Loucy (cell line): ENCODE measurements around the gene MYBBP1A.

Experiments used
- H2AFZ ChIP-seq: fragments of 200-600 bp; sonication (generic); 2 replicates; pipeline ENCODE4 v1.6.0; 2016; ENCODE audit warnings: antibody characterized with exemption, mild to moderate bottlenecking, low read length, moderate library complexity
- H3F3A ChIP-seq: fragments of 200-600 bp; 2 replicates; pipeline ENCODE4 v1.6.0; 2016; ENCODE audit warnings: antibody characterized with exemption, low read depth, mild to moderate bottlenecking
- H3K27me3 ChIP-seq: fragments of 200-600 bp; sonication (generic); 2 replicates; pipeline ENCODE4 v1.6.1; 2014; ENCODE audit warnings: low read length, mild to moderate bottlenecking; ENCODE audit not compliant: insufficient read depth, poor library complexity, severe bottlenecking
- H3K36me3 ChIP-seq: fragments of 200-600 bp; sonication (generic); 2 replicates; pipeline ENCODE4 v1.6.1; 2016; ENCODE audit warnings: low read length; ENCODE audit not compliant: insufficient read depth
- H3K4me1 ChIP-seq: fragments of 200-600 bp; sonication (generic); 2 replicates; pipeline ENCODE4 v1.5.1; 2014; ENCODE audit warnings: low read length, mild to moderate bottlenecking; ENCODE audit not compliant: insufficient read depth, poor library complexity, severe bottlenecking
- H3K4me2 ChIP-seq: fragments of 200-600 bp; sonication (generic); 2 replicates; pipeline ENCODE4 v1.6.0; 2014; ENCODE audit warnings: antibody characterized with exemption, low read length, low read depth, mild to moderate bottlenecking; ENCODE audit not compliant: poor library complexity, severe bottlenecking
- H3K4me3 ChIP-seq: fragments of 200-600 bp; sonication (generic); 2 replicates; pipeline ENCODE4 v1.5.1; 2014; ENCODE audit warnings: low read length, mild to moderate bottlenecking, mixed read lengths; ENCODE audit not compliant: poor library complexity, severe bottlenecking
- H3K79me2 ChIP-seq: fragments of 200-600 bp; sonication (generic); 2 replicates; pipeline ENCODE4 v1.6.1; 2014; ENCODE audit warnings: low read length; ENCODE audit not compliant: insufficient read depth
- H3K9ac ChIP-seq: fragments of 200-600 bp; sonication (generic); 2 replicates; pipeline ENCODE4 v1.6.0; 2014; ENCODE audit warnings: mild to moderate bottlenecking, low read depth, low read length, moderate library complexity; ENCODE audit not compliant: poor library complexity, severe bottlenecking
- H3K9me2 ChIP-seq: fragments of 200-600 bp; sonication (generic); replicated peaks from 2 replicates; pipeline ENCODE4 v1.6.1; 2016; ENCODE audit warnings: low read depth, low read length, mixed read lengths
- H3K9me3 ChIP-seq: fragments of 200-600 bp; sonication (generic); 2 replicates; pipeline ENCODE4 v1.6.1; 2014; ENCODE audit warnings: mild to moderate bottlenecking, antibody characterized with exemption, low read length, low read depth; ENCODE audit not compliant: insufficient read depth
- H4K20me1 ChIP-seq: fragments of 200-600 bp; sonication (generic); 2 replicates; pipeline ENCODE4 v1.6.0; 2014; ENCODE audit warnings: antibody characterized with exemption, low read length, mild to moderate bottlenecking; ENCODE audit not compliant: insufficient read depth, poor library complexity, severe bottlenecking
- EZH2phosphoT487 ChIP-seq: fragments of 200-600 bp; IDR thresholded peaks from 2 replicates; pipeline ENCODE4 v1.6.1; 2018; ENCODE audit warnings: antibody characterized with exemption, mild to moderate bottlenecking, moderate library complexity, borderline replicate concordance
- TF ChIP-seq, protein P1 (sequence below): fragments of 200-600 bp; sonication (generic); conservative IDR thresholded peaks from 2 replicates; pipeline ENCODE4 v1.5.1; 2014; ENCODE audit warnings: mild to moderate bottlenecking, antibody characterized with exemption, low read length

MYBBP1A gene

DNA sequence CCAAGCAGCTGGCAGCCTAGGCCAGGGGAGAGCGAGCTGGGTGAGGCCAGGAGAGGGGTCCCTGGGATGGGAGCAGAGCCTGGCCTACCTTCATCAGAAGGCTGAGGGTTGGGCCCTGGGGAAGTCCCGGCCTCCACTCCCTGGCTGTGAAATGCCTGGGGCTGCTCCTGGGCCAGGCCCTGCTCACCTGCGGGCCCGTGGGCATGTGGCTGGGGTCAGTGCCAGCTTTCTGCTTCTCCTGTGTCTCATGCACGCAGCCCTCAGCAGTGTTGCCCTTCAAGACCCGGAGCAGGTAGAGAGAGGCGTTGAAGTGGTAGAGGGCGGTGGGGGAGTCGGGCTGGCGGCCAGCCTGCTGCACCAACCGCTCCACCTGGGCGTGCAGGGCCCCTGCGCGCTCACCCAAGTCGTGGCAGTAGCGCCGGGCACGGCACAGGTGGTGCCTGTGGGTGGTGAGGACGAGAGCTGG is 12.4 kb downstream of the MYBBP1A start:
- H3K9ac ChIP-seq: no peak overlapping the region
- no peak overlapping the region for H2AFZ ChIP-seq
- H3F3A ChIP-seq: no peaks in the 10 kb centered on the region
- no peak overlapping the region for H3K4me2 ChIP-seq
- TF ChIP-seq EZH2phosphoT487: no peak
- TF ChIP-seq, protein P1, sequence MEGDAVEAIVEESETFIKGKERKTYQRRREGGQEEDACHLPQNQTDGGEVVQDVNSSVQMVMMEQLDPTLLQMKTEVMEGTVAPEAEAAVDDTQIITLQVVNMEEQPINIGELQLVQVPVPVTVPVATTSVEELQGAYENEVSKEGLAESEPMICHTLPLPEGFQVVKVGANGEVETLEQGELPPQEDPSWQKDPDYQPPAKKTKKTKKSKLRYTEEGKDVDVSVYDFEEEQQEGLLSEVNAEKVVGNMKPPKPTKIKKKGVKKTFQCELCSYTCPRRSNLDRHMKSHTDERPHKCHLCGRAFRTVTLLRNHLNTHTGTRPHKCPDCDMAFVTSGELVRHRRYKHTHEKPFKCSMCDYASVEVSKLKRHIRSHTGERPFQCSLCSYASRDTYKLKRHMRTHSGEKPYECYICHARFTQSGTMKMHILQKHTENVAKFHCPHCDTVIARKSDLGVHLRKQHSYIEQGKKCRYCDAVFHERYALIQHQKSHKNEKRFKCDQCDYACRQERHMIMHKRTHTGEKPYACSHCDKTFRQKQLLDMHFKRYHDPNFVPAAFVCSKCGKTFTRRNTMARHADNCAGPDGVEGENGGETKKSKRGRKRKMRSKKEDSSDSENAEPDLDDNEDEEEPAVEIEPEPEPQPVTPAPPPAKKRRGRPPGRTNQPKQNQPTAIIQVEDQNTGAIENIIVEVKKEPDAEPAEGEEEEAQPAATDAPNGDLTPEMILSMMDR: no peak
- peaks cover 14% of the 10 kb centered on the region; the same call in 1 of the 2 replicates for H3K36me3 ChIP-seq
- H3K4me1 ChIP-seq: no peaks in the 10 kb centered on the region
- no peaks in the 10 kb centered on the region for H3K27me3 ChIP-seq
- no peaks in the 10 kb centered on the region for H3K9me3 ChIP-seq
- no peak overlapping the region for H3K4me3 ChIP-seq
- H3K9me2 ChIP-seq: no peaks in the 10 kb centered on the region
- no peaks in the 10 kb centered on the region for H3K79me2 ChIP-seq
- H4K20me1 ChIP-seq: no peaks in the 10 kb centered on the region

DNA sequence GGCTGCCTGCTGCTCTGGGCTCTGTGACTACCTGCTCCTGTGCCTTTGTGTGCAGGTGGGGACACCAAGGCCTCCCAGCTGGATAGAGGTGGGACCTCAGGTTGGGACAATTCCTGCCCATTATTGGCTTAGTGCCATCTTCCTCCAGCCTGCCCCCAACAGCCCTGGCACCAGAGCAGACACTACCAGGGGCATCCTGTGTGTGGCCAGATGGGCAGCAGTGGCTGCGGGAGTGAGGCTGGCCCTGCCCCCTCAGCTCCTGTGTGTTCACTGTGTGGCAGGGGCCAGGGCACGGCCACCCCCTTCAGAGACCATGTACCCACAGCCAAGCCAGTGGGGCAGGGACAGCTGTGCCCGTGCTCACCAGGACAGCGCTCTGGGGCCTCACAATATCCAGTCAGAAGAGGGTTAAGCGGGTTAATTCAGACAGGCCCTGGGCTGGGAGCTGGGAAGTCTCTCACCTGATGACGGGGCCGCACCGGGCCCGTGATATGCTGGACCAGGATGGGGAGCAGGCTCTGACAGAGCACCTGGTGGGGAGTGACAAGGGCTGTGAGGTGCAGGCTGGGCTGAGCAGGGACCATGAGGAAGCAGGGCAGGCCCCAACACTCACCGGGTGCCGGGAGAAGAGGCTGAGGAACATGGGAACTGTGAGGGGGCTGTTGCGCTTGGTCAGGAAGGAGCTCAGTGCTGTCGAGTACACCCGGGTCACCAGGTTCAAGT is 13.0 kb downstream of the MYBBP1A start:
- H3F3A ChIP-seq: no peaks in the 10 kb centered on the region
- H3K9me2 ChIP-seq: no peaks in the 10 kb centered on the region
- TF ChIP-seq, protein P1: no peak
- no peak for TF ChIP-seq EZH2phosphoT487
- H3K4me1 ChIP-seq: no peaks in the 10 kb centered on the region
- no peak overlapping the region for H3K4me3 ChIP-seq
- no peaks in the 10 kb centered on the region for H3K9me3 ChIP-seq
- H3K4me2 ChIP-seq: no peak overlapping the region
- H3K27me3 ChIP-seq: no peaks in the 10 kb centered on the region
- H2AFZ ChIP-seq: no peak overlapping the region
- H3K36me3 ChIP-seq: peaks cover 13% of the 10 kb centered on the region; the same call in 1 of the 2 replicates
- H4K20me1 ChIP-seq: no peaks in the 10 kb centered on the region
- no peak overlapping the region for H3K9ac ChIP-seq
- H3K79me2 ChIP-seq: no peaks in the 10 kb centered on the region

DNA sequence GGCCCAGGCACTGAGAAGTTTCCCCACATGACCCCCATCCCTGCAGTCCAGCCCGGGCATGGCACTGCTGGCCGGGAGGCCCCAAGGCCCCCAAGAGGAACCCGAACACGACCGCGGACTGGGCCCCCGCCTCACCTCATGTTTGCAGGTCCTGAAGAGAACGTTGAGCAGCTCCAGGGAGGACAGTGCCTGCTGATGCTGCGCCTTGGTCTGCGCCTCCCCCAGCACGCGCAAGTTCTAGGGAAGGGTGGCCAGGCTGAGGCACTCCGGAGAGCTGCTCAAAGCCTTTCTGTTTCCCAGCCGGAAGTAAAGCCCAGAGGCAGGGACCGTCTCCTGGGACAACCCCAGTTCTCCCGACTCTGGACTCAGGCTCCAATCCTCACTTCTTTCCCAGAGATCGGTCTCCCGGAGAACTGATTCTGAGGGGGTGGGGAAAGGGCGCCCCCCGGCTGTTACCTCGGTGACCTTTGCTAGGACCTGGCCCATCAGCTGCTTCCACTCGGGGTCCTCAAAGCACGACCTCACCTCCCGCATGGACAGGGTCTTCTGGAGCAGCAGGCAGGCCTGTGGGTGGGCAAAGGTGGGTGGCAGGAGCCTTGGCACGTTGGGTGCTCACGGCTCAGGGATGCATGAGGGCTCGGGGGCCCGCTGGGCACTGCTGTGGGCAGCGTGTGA is 13.7 kb downstream of the MYBBP1A start:
- no peak overlapping the region for H3K9ac ChIP-seq
- H3K4me3 ChIP-seq: no peak overlapping the region
- no peaks in the 10 kb centered on the region for H3K4me1 ChIP-seq
- no peak overlapping the region for H2AFZ ChIP-seq
- TF ChIP-seq, protein P1: peak; percentile 29; the same call in 1 of the 2 replicates
- TF ChIP-seq EZH2phosphoT487: no peak
- no peak overlapping the region for H3K4me2 ChIP-seq
- no peaks in the 10 kb centered on the region for H4K20me1 ChIP-seq
- H3K9me2 ChIP-seq: no peaks in the 10 kb centered on the region
- H3F3A ChIP-seq: no peaks in the 10 kb centered on the region
- H3K36me3 ChIP-seq: peaks cover 12% of the 10 kb centered on the region; the same call in 1 of the 2 replicates
- no peaks in the 10 kb centered on the region for H3K79me2 ChIP-seq
- H3K27me3 ChIP-seq: no peaks in the 10 kb centered on the region
- no peaks in the 10 kb centered on the region for H3K9me3 ChIP-seq
